Neuron (in vitro differentiated cells): ENCODE data around the gene MFSD2A.
A peak's percentile ranks its signal among the peaks of the same experiment; 100 is the strongest.
"Not testable (repeated sequence)": the region's sequence is repeated elsewhere in the genome, so short reads cannot be mapped to it uniquely, and the experiment has no call there.

Source experiments
- H2AFZ ChIP-seq: one replicate; pipeline ENCODE4 v1.6.1; 2013; ENCODE audit warnings: low read depth, mild to moderate bottlenecking, inconsistent platforms, low read length, moderate library complexity
- H3K27me3 ChIP-seq: one replicate; pipeline ENCODE4 v1.6.1; 2013; ENCODE audit warnings: low read length; ENCODE audit not compliant: insufficient read depth
- H3K36me3 ChIP-seq: one replicate; pipeline ENCODE4 v1.6.1; 2013; ENCODE audit warnings: low read length; ENCODE audit not compliant: insufficient read depth
- H3K4me1 ChIP-seq: one replicate; pipeline ENCODE4 v1.6.1; 2013; ENCODE audit warnings: low read length; ENCODE audit not compliant: insufficient read depth
- H3K4me3 ChIP-seq: 2 replicates; pipeline ENCODE4 v1.5.1; 2013; ENCODE audit warnings: mild to moderate bottlenecking, low read length, moderate library complexity
- H3K9me3 ChIP-seq: one replicate; pipeline ENCODE4 v1.6.1; 2013; ENCODE audit warnings: low read length

MFSD2A gene

DNA sequence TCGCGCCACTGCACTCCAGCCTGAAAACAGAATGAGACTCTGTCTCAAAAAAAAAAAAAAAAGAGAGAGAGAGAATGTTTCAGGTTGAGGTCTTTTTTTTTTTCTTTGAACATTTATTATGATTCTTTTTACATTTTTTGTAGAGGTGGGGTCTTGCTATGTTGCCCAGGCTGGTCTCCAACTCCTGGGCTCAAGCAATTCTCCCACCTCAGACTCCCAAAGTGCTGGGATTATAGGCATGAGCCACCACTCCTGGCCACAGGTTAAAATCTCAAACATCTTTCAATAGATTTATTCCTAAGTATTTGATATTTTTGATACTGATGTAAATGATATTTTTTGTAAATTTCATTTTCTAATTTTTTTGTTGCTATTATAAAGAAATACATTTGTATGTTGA lies 29.5 kb downstream of the MFSD2A start:
- H3K4me3 ChIP-seq, H3K27me3 ChIP-seq, H2AFZ ChIP-seq, H3K9me3 ChIP-seq, H3K4me1 ChIP-seq, H3K36me3 ChIP-seq: not testable (repeated sequence)

- Histone ChIP-seq H3K4me3 (no peak overlapping the region), H3K27me3 (no peaks in the 10 kb centered on the region), H3K9me3 (no peaks in the 10 kb centered on the region), H3K36me3 (no peaks in the 10 kb centered on the region), H3K4me1 (no peaks in the 10 kb centered on the region), H2AFZ (no peak overlapping the region)
These were observed 30.0 kb downstream of the MFSD2A start for GRCh38 chr1:39984951-39985350.

- H3K4me3 ChIP-seq = no peak overlapping the region
- no peak overlapping the region for H2AFZ ChIP-seq
- H3K9me3 ChIP-seq = no peaks in the 10 kb centered on the region
- no peaks in the 10 kb centered on the region for H3K4me1 ChIP-seq
- H3K36me3 ChIP-seq = no peaks in the 10 kb centered on the region
- H3K27me3 ChIP-seq = no peaks in the 10 kb centered on the region
These were observed 32.9 kb downstream of the MFSD2A start for GRCh38 chr1:39987869-39988268.

DNA sequence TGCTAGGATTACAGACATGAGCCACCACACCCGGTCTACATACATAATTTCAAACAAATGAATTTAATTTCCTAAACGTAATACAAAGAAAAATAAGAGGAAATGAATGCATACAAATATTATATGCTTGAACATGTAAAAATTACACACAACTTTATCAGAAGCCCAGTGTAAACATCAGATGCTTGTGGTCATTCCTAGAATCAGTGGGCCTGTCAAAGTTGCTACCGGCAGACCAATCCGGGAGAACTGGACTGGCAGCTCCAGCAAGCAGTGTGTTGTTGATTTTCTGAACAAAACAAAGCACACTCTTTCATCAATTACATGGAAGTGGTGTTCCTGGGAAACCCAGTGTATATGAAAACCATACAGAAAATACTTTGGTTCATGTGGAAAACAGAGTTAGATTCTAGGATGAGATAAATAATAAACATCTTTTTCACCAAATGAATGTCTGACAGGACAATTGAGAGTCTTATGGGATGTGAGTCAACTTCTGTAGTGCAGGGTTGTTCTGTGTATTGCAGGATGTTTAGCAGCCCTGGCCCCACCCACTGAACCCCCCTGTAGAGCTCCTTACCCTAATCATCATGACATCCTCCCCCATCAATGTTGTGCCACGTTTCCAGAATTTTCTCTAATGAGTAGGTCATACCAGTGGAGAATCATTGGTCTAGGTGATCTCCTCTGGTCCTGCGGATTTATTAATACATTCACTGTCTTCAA lies 33.8 kb downstream of the MFSD2A start:
- H3K27me3 ChIP-seq = no peaks in the 10 kb centered on the region
- no peaks in the 10 kb centered on the region for H3K36me3 ChIP-seq
- H3K9me3 ChIP-seq = no peaks in the 10 kb centered on the region
- no peaks in the 10 kb centered on the region for H3K4me1 ChIP-seq
- H3K4me3 ChIP-seq = no peak overlapping the region
- no peak overlapping the region for H2AFZ ChIP-seq

DNA sequence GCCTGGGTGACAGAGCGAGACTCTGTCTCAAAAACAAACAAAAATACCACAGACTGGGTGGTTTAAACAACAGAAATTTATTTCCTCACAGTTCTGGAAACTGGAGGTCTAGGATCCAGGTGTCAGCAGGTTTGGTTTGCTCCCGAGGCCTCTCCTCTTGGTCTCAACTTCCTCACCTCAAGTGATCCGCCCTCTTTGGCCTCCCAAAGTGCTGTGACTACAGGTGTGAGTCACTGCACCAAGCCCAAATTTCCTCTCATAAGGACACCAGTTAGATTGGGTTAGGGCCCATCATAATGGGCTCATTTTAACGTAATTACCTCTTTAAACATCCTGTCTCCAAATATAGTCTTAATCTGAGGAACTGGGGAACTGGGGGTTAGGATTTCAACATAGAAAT lies 35.5 kb downstream of the MFSD2A start:
- H3K9me3 ChIP-seq = no peaks in the 10 kb centered on the region
- no peaks in the 10 kb centered on the region for H3K36me3 ChIP-seq
- H3K4me3 ChIP-seq = no peak overlapping the region
- no peaks in the 10 kb centered on the region for H3K27me3 ChIP-seq
- H2AFZ ChIP-seq = no peak overlapping the region
- H3K4me1 ChIP-seq = no peaks in the 10 kb centered on the region

- H3K9me3 ChIP-seq = no peaks in the 10 kb centered on the region
- no peak overlapping the region for H2AFZ ChIP-seq
- peaks cover 5% of the 10 kb centered on the region for H3K4me1 ChIP-seq
- no peaks in the 10 kb centered on the region for H3K36me3 ChIP-seq
- H3K27me3 ChIP-seq = no peaks in the 10 kb centered on the region
- no peak overlapping the region for H3K4me3 ChIP-seq
These were observed 37.3 kb downstream of the MFSD2A start for GRCh38 chr1:39992234-39992633.

DNA sequence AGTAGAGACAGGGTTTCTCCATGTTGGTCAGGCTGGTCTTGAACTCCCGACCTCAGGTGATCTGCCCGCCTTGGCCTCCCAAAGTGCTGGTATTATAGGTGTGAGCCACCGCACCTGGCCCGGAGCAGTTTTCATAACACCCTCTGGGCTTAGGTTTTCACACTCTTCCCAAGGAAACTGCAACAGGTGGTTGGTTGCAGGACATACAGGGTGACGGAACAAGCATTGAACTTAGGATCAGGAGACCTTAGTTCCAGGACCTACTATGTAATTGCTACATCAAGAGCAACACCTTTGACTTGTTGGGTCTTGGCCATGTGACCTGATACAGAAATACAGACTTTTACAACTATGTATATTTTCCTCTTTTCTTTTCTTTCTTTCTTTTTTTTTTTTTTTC lies 37.9 kb downstream of the MFSD2A start:
- Histone ChIP-seq H3K4me1 (peaks cover 5% of the 10 kb centered on the region), H3K36me3 (no peaks in the 10 kb centered on the region), H2AFZ (no peak overlapping the region), H3K9me3 (no peaks in the 10 kb centered on the region), H3K4me3 (no peak overlapping the region), H3K27me3 (no peaks in the 10 kb centered on the region)

DNA sequence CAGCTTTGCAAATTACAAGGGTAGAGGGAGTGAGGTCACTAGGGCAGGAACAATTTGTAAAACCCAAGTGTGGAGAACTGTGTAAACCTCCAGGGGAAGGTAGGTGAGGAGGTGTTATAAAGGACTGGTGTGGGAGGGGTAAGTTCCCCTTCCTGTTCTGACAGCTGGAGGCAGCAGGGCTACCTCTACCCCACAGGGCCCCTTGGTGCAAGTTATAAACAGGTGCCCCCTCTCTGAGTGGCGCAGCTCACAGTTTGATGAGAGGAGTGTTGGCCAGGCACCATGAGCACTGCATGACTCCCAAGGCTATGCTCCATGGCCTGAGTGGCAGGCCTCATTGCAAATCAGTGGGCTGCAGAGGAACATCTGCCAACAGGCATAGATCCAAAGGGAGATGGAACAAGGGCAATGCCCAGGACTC lies 41.0 kb downstream of the MFSD2A start:
- no peaks in the 10 kb centered on the region for H3K36me3 ChIP-seq
- peaks cover 3% of the 10 kb centered on the region for H3K9me3 ChIP-seq
- H3K4me1 ChIP-seq = peaks cover 5% of the 10 kb centered on the region
- H2AFZ ChIP-seq = peak overlapping the region; percentile 57
- no peaks in the 10 kb centered on the region for H3K27me3 ChIP-seq
- H3K4me3 ChIP-seq = no peak overlapping the region

DNA sequence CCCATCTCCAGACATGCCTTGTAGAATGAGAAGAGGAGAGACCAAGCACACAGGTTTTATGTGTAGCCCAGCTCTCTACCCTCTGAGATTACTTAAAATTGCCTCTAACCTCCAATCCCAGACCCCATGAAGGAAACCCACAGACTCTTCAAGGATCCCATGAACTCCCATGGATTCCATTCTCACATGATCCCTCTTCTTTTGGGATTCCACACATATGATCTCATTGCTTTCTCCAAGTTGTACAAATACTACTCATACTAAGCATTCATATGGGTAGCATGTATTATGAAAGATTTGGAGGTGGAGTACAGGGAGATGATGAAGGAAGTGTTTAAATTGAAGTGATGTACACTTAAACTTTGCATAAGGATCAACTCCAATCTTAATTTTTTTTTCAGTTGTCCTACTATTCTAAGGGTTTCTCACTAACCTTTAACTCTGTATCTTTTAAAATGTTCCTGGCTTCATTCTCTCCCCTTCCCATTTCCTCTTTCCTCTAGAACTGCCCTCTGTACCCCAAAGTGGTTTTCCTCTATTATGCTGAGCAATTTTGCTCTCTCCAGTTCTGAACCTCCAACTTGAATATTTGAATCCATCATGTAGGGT lies 41.6 kb downstream of the MFSD2A start:
- no peaks in the 10 kb centered on the region for H3K36me3 ChIP-seq
- H3K9me3 ChIP-seq = peaks cover 3% of the 10 kb centered on the region
- H3K4me3 ChIP-seq = no peak overlapping the region
- H2AFZ ChIP-seq = no peak overlapping the region
- H3K4me1 ChIP-seq = peaks cover 5% of the 10 kb centered on the region
- H3K27me3 ChIP-seq = no peaks in the 10 kb centered on the region

GRCh38 chr1:40001456-40001855 lies 46.5 kb downstream of the MFSD2A start:
- Histone ChIP-seq H3K4me1 (peaks cover 19% of the 10 kb centered on the region), H3K36me3 (no peaks in the 10 kb centered on the region), H3K27me3 (no peaks in the 10 kb centered on the region), H3K4me3 (no peak overlapping the region), H2AFZ (no peak overlapping the region), H3K9me3 (peaks cover 3% of the 10 kb centered on the region)

GRCh38 chr1:40003156-40004093 lies 48.5 kb downstream of the MFSD2A start:
- peaks cover 3% of the 10 kb centered on the region for H3K9me3 ChIP-seq
- no peak overlapping the region for H3K4me3 ChIP-seq
- H3K36me3 ChIP-seq = no peaks in the 10 kb centered on the region
- H3K4me1 ChIP-seq = peaks cover 19% of the 10 kb centered on the region
- no peak overlapping the region for H2AFZ ChIP-seq
- no peaks in the 10 kb centered on the region for H3K27me3 ChIP-seq

DNA sequence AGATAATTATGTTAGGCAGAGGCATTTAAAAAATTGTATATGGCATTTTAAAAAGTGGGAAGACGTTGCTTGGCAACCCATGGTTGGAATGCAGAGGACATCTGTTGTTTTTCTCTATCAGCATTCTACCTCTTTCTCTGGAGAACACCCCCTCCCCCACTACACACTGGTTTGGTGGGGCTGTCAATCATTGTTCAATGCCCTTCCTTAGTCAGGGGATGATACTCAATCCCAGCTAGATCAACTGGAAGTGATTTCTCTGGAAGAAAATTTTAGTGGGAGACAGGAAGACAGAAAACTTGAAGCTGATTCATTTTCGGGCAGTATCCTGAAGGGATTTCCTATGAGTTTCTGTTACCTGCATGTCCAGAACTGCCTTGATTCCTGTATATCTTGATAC lies 49.9 kb downstream of the MFSD2A start:
- H3K36me3 ChIP-seq = no peaks in the 10 kb centered on the region
- no peak overlapping the region for H2AFZ ChIP-seq
- H3K27me3 ChIP-seq = no peaks in the 10 kb centered on the region
- no peaks in the 10 kb centered on the region for H3K9me3 ChIP-seq
- H3K4me3 ChIP-seq = no peak overlapping the region
- peaks cover 19% of the 10 kb centered on the region for H3K4me1 ChIP-seq

DNA sequence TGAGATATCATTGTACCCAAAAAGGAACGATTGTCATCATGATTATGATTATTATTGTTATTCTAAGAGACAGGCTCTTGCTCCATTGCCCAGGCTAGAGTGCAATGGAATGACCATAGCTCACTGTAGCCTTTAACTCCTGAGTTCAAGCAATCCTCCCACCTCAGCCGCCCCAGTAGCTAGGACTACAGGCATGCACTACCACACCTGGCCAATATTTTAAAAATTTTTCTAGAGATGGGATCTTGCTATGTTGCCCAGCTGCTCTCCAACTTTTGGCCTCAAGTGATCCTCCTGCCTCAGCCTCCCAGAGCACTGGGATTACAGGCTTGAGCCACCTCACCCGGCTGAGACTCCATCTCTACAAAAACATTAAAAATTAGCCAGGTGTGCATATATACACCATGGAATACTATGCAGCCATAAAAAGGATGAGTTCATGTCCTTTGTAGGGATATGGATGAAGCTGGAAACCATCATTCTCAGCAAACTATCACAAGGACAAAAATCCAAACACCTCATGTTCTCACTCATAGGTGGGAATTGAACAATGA lies 52.6 kb downstream of the MFSD2A start:
- not testable (repeated sequence) for H3K36me3 ChIP-seq

More for the DNA sequence above, 52.6 kb downstream of the MFSD2A start:
- H2AFZ ChIP-seq, H3K9me3 ChIP-seq, H3K27me3 ChIP-seq, H3K4me3 ChIP-seq: not testable (repeated sequence)
- H3K4me1 ChIP-seq = peaks cover 19% of the 10 kb centered on the region
